GM12892 (cell line): Measurements from ENCODE around the gene DLX6.

Source experiments
- POLR2A ChIP-seq: IDR thresholded peaks from 2 replicates; pipeline ENCODE4 v1.6.1; 2011; ENCODE audit warnings: low read depth, low read length, control low read depth
- POLR2AphosphoS5 ChIP-seq: IDR thresholded peaks from 2 replicates; pipeline ENCODE4 v1.6.1; 2011; ENCODE audit warnings: low read depth, low read length, control low read depth

DNA sequence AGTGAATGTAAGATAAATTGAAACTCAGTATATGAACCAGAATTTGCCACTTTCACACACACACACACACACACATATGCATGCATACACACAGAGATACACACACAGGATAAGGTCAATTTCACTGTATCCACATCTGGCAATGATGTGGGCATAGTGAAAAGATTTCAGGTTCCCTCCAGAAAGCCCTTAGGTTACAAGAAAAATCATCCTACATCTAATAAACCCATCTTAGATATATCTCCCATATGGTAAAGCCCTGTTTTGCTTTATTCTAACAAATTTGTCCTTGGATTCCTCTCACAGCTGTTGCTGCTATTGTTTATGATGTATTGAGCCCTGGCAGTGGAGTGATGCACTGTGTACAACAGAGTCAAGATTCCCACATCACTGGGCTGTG is 27.9 kb upstream of the DLX6 start:
- TF ChIP-seq POLR2A (no peak), POLR2AphosphoS5 (no peak)
